Transverse colon (tissue), 4 donors: ENCODE results near the gene OSBPL6. TPM values are rescaled to one million over a fixed set of nuclear protein-coding genes. Genes with fewer than 3 reads are reported as not detected.

ENCODE experiments used
- DNase-seq: peaks from one replicate; pipeline ENCODE4 v3.0.0-alpha.2; 2019
- H3K27ac ChIP-seq, 4 donors: fragments of 200-600 bp; sonication (generic); 2 replicates each; pipeline ENCODE4 v1.5.1; 2016 to 2018; ENCODE audit warnings: inconsistent platforms in 4 of 4
- H3K27me3 ChIP-seq: fragments of 200-600 bp; sonication (generic); 2 replicates; pipeline ENCODE4 v1.5.1; 2017; ENCODE audit warnings: inconsistent platforms
- H3K36me3 ChIP-seq, 4 donors: fragments of 200-600 bp; sonication (generic); 2 replicates each; pipeline ENCODE4 v1.5.1; 2017 to 2019; ENCODE audit warnings: inconsistent platforms in 4 of 4
- H3K4me1 ChIP-seq, 4 donors: fragments of 200-600 bp; sonication (generic); 2 replicates each; pipeline ENCODE4 v1.5.1; 2017 to 2020; ENCODE audit warnings: inconsistent platforms in 4 of 4
- H3K4me3 ChIP-seq, 4 donors: fragments of 200-600 bp; sonication (generic); 1 replicate in 1 of 4; 2 replicates in 3 of 4; pipeline versions ENCODE4 v1.5.1 to v1.6.1; 2017 to 2019; ENCODE audit warnings: inconsistent platforms in 4 of 4
- H3K9me3 ChIP-seq, 2 donors: fragments of 200-600 bp; sonication (generic); 2 replicates each; pipeline ENCODE4 v1.5.1; 2017 to 2019; ENCODE audit warnings: inconsistent platforms in 2 of 2
- EP300 ChIP-seq: sonication (generic); formaldehyde crosslinking; IDR thresholded peaks from one replicate; pipeline ENCODE4 v1.6.1; 2017; ENCODE audit warnings: antibody characterized with exemption, low read depth
- POLR2A ChIP-seq: fragments of 450-650 bp; IDR thresholded peaks from one replicate; pipeline ENCODE4 v1.6.1; 2016; ENCODE audit warnings: antibody characterized with exemption, mild to moderate bottlenecking, moderate library complexity
- POLR2AphosphoS5 ChIP-seq, 3 donors: sonication (generic); formaldehyde crosslinking; IDR thresholded peaks; one replicate each; pipeline ENCODE4 v1.6.1; 2016; ENCODE audit warnings: antibody characterized with exemption in 3 of 3
- WGBS, 2 donors: methylation state at CpG; one replicate each; pipeline ENCODE4 v1.1.5; 2018; ENCODE audit warnings: low coverage in 1 of 2; 5-methylcytosine and 5-hydroxymethylcytosine counted together
- in situ Hi-C, 4 donors: fragments of 200-750 bp; cut with MboI; loops; one replicate each; pipeline versions ENCODE4 v1.15.0 to v1.15.1; 2017; ENCODE audit warnings: low sequenced_read_pairs in 3 of 4, low pct_ligation_motif_present in 1 of 4, low pct_unique_long_range_greater_than_20kb in 1 of 4
- intact Hi-C: fragments of 100-400 bp; cut with DNase I; formaldehyde crosslinking; loops from one replicate; pipeline ENCODE4 v1.15.1; 2023; ENCODE audit warnings: low total_unique reads
- total RNA-seq, 4 donors: library from RNA; depleted of rRNA; stranded (reverse); fragments of >200 nt; gene quantifications; one replicate each; pipeline ENCODE4 v1.1.0, GENCODE V29; 2016
- TF ChIP-seq, protein P1 (sequence below), 5 experiments: fragments of 200-600 bp in 3 of 5; fragments of 450-650 bp in 2 of 5; sonication (generic) in 3 of 5; IDR thresholded peaks; 1 replicate in 2 of 5; 2 replicates in 3 of 5; pipeline ENCODE4 v1.5.1; 2016 to 2017; ENCODE audit warnings: antibody characterized with exemption in 5 of 5, inconsistent platforms in 3 of 5, mild to moderate bottlenecking in 2 of 5, moderate library complexity in 1 of 5

Gene OSBPL6
- total RNA-seq, 4 donors from 2014 or later: 0.95 to 4.0 (median 2.5) TPM

GRCh38 chr2:178428396-178428806 lies 234.1 kb downstream of the OSBPL6 start:
- DNase-seq: no peak
- H3K4me3 ChIP-seq: no peak overlapping the region
- no peaks in the 10 kb centered on the region for H3K4me1 ChIP-seq
- no peak overlapping the region for H3K27ac ChIP-seq
- TF ChIP-seq POLR2AphosphoS5 (IDR thresholded peaks at IDR 0.05) (no peak), EP300 (no peak), POLR2A (no peak)
- TF ChIP-seq, protein P1, sequence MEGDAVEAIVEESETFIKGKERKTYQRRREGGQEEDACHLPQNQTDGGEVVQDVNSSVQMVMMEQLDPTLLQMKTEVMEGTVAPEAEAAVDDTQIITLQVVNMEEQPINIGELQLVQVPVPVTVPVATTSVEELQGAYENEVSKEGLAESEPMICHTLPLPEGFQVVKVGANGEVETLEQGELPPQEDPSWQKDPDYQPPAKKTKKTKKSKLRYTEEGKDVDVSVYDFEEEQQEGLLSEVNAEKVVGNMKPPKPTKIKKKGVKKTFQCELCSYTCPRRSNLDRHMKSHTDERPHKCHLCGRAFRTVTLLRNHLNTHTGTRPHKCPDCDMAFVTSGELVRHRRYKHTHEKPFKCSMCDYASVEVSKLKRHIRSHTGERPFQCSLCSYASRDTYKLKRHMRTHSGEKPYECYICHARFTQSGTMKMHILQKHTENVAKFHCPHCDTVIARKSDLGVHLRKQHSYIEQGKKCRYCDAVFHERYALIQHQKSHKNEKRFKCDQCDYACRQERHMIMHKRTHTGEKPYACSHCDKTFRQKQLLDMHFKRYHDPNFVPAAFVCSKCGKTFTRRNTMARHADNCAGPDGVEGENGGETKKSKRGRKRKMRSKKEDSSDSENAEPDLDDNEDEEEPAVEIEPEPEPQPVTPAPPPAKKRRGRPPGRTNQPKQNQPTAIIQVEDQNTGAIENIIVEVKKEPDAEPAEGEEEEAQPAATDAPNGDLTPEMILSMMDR (IDR thresholded peaks at IDR 0.05): no peak
- intact Hi-C loops (no loop called here), in situ Hi-C loops (no loop called here)
- H3K36me3 ChIP-seq: peaks cover 0 to 33% (median 11%) of the 10 kb centered on the region in 4 donors
- no peaks in the 10 kb centered on the region for H3K9me3 ChIP-seq
- H3K27me3 ChIP-seq: no peaks in the 10 kb centered on the region
- 83 to 100% methylated on average over 1 of the region's 1 CpG for WGBS, 2 donors

GRCh38 chr2:178429336-178429735 lies 235.0 kb downstream of the OSBPL6 start:
- H3K4me3 ChIP-seq: no peak overlapping the region
- peaks cover 0 to 42% (median 15%) of the 10 kb centered on the region in 4 donors for H3K36me3 ChIP-seq
- TF ChIP-seq, protein P1 (IDR thresholded peaks at IDR 0.05): no peak
- TF ChIP-seq EP300: no peak
- no peak for TF ChIP-seq POLR2A
- TF ChIP-seq POLR2AphosphoS5 (IDR thresholded peaks at IDR 0.05): no peak
- no peak for DNase-seq
- H3K9me3 ChIP-seq: no peaks in the 10 kb centered on the region
- intact Hi-C loops (no loop called here), in situ Hi-C loops (no loop called here)
- H3K27me3 ChIP-seq: no peaks in the 10 kb centered on the region
- no peaks in the 10 kb centered on the region for H3K4me1 ChIP-seq
- H3K27ac ChIP-seq: no peak overlapping the region

DNA sequence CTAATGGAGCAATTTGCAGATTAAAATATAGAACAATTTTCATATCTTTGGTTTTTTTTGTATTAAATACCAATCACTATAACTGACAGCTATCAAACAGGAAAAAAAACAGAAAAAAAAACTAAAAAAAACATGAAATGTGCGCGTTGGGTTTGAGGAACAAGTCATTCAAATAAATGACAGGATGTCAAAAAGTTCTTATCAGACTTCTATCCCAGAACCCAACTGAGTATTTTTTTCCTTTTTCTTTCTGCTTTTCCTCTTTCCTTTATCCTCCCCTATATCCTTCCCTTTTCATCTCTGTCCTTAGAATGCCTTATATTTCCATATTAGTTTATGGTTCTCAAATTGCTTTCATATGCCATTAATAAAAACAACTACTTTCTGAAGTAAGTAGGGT lies 242.3 kb downstream of the OSBPL6 start:
- DNase-seq: no peak
- H3K27me3 ChIP-seq: no peaks in the 10 kb centered on the region
- TF ChIP-seq POLR2A (no peak), POLR2AphosphoS5 (IDR thresholded peaks at IDR 0.05) (no peak), EP300 (no peak)
- TF ChIP-seq, protein P1 (IDR thresholded peaks at IDR 0.05): no peak
- no peaks in the 10 kb centered on the region for H3K4me1 ChIP-seq
- H3K9me3 ChIP-seq: no peaks in the 10 kb centered on the region
- H3K27ac ChIP-seq: no peak overlapping the region
- intact Hi-C loops (no loop called here), in situ Hi-C loops (no loop called here)
- no peak overlapping the region for H3K4me3 ChIP-seq
- H3K36me3 ChIP-seq: peaks cover 0 to 81% (median 37%) of the 10 kb centered on the region in 4 donors
- 94 to 99% methylated on average over 2 of the region's 2 CpGs for WGBS, 2 donors

DNA sequence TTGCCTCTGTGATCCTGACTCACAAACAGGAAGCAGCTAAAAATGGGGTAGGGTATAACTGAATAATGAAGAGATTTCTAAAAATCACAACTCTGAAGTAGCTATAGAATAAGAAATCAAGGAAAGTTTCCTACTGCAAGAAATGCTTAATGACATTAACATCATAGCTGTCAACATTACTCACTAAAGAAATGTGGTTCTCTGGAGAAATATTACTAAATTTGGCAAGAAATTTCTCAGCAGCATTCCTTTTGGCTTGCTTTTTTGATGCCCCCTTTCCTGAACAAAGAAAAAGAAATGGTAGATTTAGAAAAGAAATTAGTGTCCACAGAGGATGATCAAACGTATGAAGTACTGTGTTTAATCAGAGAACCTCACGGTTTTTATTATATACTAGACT lies 247.1 kb downstream of the OSBPL6 start:
- Histone ChIP-seq H3K4me3 (no peak overlapping the region), H3K27me3 (no peaks in the 10 kb centered on the region), H3K9me3 (no peaks in the 10 kb centered on the region), H3K4me1 (no peaks in the 10 kb centered on the region), H3K27ac (no peak overlapping the region), H3K36me3 (peaks cover 0 to 74% (median 34%) of the 10 kb centered on the region in 4 donors)
- TF ChIP-seq, protein P1 (IDR thresholded peaks at IDR 0.05): no peak
- TF ChIP-seq POLR2A: no peak
- no peak for TF ChIP-seq POLR2AphosphoS5 (IDR thresholded peaks at IDR 0.05)
- no peak for TF ChIP-seq EP300
- 87 to 90% methylated on average over 2 of the region's 2 CpGs for WGBS, 2 donors
- in situ Hi-C loops (no loop called here), intact Hi-C loops (no loop called here)
- DNase-seq: no peak
